ENCODE results near the gene ZNF486. TPM values are rescaled to one million over a fixed set of nuclear protein-coding genes. Genes with fewer than 3 reads are reported as not detected.
A peak's percentile ranks its signal among the peaks of the same experiment; 100 is the strongest.
"Not testable (repeated sequence)": the region's sequence is repeated elsewhere in the genome, so short reads cannot be mapped to it uniquely, and the experiment has no call there.

The ZNF486 gene
- total and polyA plus RNA-seq, 5 donors = 2.4 to 3.4 (median 3.1) TPM

DNA sequence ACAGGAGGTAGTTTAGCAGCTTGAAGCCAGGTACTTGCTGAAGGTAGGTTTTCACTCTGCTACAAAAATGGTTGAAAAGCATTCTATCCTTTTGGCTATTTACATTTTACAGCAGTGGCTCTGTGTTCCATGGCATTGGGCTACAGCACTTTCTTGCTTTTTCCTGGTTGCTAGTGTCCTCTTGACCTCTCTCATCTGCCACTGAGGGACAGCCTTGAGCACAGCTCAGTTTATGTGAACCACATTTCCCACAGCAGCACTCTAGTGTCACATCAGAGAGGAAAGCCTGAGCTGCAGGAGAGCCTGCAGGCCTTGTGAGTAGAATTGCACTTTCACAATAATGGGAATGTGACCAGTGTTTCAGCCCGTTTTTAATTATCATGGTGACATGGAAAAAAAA is 54.6 kb downstream of the ZNF486 start:
- H3K9me3 ChIP-seq (ENCODE audit: control insufficient read depth, low read length); H3K4me1 ChIP-seq (ENCODE audit: control insufficient read depth, insufficient read depth, low read length); H3K27ac ChIP-seq (ENCODE audit: low read length); intact Hi-C loops (cut with DNase I); H3K4me3 ChIP-seq (ENCODE audit: low read length); DNase-seq; ATAC-seq; H3K27me3 ChIP-seq (ENCODE audit: control insufficient read depth, insufficient read depth): not testable (repeated sequence)
- WGBS = 77% methylated on average over 1 of the region's 1 CpG

- Histone ChIP-seq H3K27me3 (ENCODE audit: control insufficient read depth, insufficient read depth) (no peaks in the 10 kb centered on the region), H3K27ac (ENCODE audit: low read length) (no peak overlapping the region), H3K4me3 (ENCODE audit: low read length) (no peak overlapping the region), H3K4me1 (ENCODE audit: control insufficient read depth, insufficient read depth, low read length) (no peaks in the 10 kb centered on the region), H3K9me3 (ENCODE audit: control insufficient read depth, low read length) (no peaks in the 10 kb centered on the region)
- DNase-seq (no peak), ATAC-seq (peak in 1 of 2 donors; percentile 59)
- WGBS = 95% methylated on average over 3 of the region's 3 CpGs
- intact Hi-C loops (cut with DNase I) = no loop called here
Measured at GRCh38 chr19:20233105-20233504, 66.1 kb downstream of the ZNF486 start.

DNA sequence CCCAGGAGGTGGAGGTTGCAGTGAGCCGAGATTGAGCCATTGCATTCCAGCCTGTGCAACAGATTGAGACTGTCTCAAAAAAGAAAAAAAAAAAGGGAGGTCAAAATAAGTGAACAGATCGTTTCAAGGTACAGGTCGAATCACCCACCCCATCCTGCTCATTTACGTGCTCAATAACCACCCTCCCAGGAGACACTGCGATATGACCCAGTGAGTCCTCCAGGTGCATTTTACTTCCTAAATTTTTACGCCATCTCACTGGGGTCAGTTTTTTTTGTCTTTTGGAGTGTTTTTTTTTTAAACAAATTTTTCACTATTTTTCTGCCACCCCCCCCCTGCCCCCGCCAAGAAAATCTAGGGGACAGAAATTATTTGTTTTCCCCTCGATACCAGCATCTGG is 68.1 kb downstream of the ZNF486 start:
- ATAC-seq (no peak), DNase-seq (no peak)
- Histone ChIP-seq H3K9me3 (ENCODE audit: control insufficient read depth, low read length) (no peaks in the 10 kb centered on the region), H3K27ac (ENCODE audit: low read length) (no peak overlapping the region), H3K4me1 (ENCODE audit: control insufficient read depth, insufficient read depth, low read length) (peaks cover 2% of the 10 kb centered on the region), H3K27me3 (ENCODE audit: control insufficient read depth, insufficient read depth) (no peaks in the 10 kb centered on the region), H3K4me3 (ENCODE audit: low read length) (no peak overlapping the region)
- intact Hi-C loops (cut with DNase I) = no loop called here
- 96% methylated on average over 8 of the region's 8 CpGs for WGBS

GRCh38 chr19:20237773-20238623 is 71.0 kb downstream of the ZNF486 start:
- ATAC-seq = peak; percentile 97 to 99
- peak; percentile 93 to 97 (median 95) for DNase-seq
- H3K4me1 ChIP-seq (ENCODE audit: control insufficient read depth, insufficient read depth, low read length) = peaks cover 2% of the 10 kb centered on the region
- intact Hi-C loops (cut with DNase I) = no loop called here
- H3K4me3 ChIP-seq (ENCODE audit: low read length) = peak overlapping the region; percentile 80
- WGBS = under 1% methylated on average over 36 of the region's 36 CpGs
- no peaks in the 10 kb centered on the region for H3K27me3 ChIP-seq (ENCODE audit: control insufficient read depth, insufficient read depth)
- H3K27ac ChIP-seq (ENCODE audit: low read length) = peak overlapping the region; percentile 0
- H3K9me3 ChIP-seq (ENCODE audit: control insufficient read depth, low read length) = no peaks in the 10 kb centered on the region

GRCh38 chr19:20243629-20244028 is 76.6 kb downstream of the ZNF486 start:
- WGBS = 86% methylated on average over 4 of the region's 4 CpGs
- Histone ChIP-seq H3K27me3 (ENCODE audit: control insufficient read depth, insufficient read depth) (no peaks in the 10 kb centered on the region), H3K27ac (ENCODE audit: low read length) (no peak overlapping the region), H3K4me1 (ENCODE audit: control insufficient read depth, insufficient read depth, low read length) (peaks cover 2% of the 10 kb centered on the region), H3K4me3 (ENCODE audit: low read length) (no peak overlapping the region), H3K9me3 (ENCODE audit: control insufficient read depth, low read length) (no peaks in the 10 kb centered on the region)
- intact Hi-C loops (cut with DNase I) = no loop called here
- ATAC-seq = no peak
- DNase-seq = no peak

DNA sequence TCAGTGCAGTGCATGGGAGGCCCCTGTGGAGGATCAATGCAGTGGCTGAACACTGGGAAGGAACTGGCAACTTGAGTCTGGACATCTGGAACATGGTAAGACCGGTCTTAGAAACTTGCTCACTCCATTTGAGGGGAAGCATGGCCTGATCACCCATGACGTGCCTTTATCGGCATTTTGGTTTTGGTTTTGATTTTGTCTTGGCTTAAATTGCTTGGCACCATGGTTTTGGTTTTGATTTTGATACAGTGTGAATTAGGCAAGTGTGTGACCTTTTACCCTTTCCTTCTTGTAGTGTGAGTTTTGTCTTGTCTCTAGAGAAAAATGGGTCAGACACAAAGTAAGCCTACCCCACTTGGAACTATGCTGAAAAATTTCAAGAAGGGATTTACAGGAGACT is 77.3 kb downstream of the ZNF486 start:
- 72% methylated on average over 3 of the region's 3 CpGs for WGBS
- Histone ChIP-seq H3K9me3 (ENCODE audit: control insufficient read depth, low read length) (no peaks in the 10 kb centered on the region), H3K27me3 (ENCODE audit: control insufficient read depth, insufficient read depth) (no peaks in the 10 kb centered on the region), H3K4me1 (ENCODE audit: control insufficient read depth, insufficient read depth, low read length) (peaks cover 2% of the 10 kb centered on the region), H3K27ac (ENCODE audit: low read length) (no peak overlapping the region), H3K4me3 (ENCODE audit: low read length) (no peak overlapping the region)
- no peak for DNase-seq
- no peak for ATAC-seq
- intact Hi-C loops (cut with DNase I) = no loop called here

DNA sequence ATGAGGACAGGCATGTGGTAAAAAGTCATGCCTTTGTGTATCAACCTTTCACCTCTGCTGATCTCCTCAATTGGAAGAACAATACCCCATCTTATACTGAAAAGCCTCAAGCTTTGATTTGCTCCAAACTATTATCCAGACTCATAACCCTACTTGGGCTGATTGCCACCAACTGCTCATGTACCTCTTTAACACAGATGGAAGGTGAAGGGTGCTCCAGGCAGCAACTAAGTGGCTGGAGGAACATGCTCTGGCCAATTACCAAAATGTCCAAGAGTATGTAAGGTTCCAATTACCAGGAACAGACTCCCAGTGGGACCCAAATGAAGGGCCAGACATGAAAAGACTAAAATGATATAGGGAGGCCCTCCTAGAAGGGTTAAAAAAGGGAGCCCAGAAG is 78.3 kb downstream of the ZNF486 start:
- intact Hi-C loops (cut with DNase I) = no loop called here

DNA sequence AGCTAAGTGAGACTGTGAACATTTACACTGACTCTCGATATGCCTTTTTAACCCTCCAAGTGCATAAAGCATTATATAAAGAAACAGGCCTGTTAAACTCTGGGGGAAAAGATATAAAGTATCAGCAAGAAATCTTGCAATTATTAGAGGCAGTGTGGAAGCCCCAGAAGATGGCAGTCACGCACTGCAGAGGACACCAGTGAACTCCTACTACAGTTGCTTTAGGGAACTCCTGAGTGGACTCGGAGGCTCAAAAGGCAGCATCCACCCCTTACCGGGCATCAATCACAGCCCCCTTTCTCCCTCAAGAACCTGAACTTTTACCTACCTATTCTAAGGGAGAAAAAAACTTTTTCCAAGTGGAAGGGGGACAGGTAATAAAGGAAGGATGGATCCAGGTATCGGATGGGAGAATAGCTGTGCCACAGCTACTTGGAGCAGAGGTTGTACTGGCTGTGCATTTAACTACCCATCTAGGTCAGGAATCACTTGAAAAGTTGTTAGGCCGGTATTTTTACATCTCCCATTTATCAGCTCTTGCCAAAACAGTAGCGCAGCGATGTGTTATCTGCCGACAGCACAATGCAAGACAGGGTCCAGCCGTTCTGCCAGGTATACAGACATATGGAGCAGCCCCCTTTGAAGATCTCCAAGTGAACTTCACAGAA is 80.1 kb downstream of the ZNF486 start:
- WGBS = 52% methylated on average over 10 of the region's 10 CpGs
- intact Hi-C loops (cut with DNase I) = no loop called here
- DNase-seq (peak in 2 of 3 donors; percentile 27 to 73), ATAC-seq (peak in 1 of 2 donors; percentile 58)
- Histone ChIP-seq H3K27me3 (ENCODE audit: control insufficient read depth, insufficient read depth) (no peaks in the 10 kb centered on the region), H3K9me3 (ENCODE audit: control insufficient read depth, low read length) (no peaks in the 10 kb centered on the region), H3K27ac (ENCODE audit: low read length) (no peak overlapping the region), H3K4me1 (ENCODE audit: control insufficient read depth, insufficient read depth, low read length) (no peaks in the 10 kb centered on the region), H3K4me3 (ENCODE audit: low read length) (no peak overlapping the region)

More for the DNA sequence above, 78.3 kb downstream of the ZNF486 start:
- ATAC-seq (no peak), DNase-seq (no peak)
- Histone ChIP-seq H3K9me3 (ENCODE audit: control insufficient read depth, low read length) (no peaks in the 10 kb centered on the region), H3K4me3 (ENCODE audit: low read length) (no peak overlapping the region), H3K4me1 (ENCODE audit: control insufficient read depth, insufficient read depth, low read length) (no peaks in the 10 kb centered on the region), H3K27me3 (ENCODE audit: control insufficient read depth, insufficient read depth) (no peaks in the 10 kb centered on the region), H3K27ac (ENCODE audit: low read length) (no peak overlapping the region)

DNA sequence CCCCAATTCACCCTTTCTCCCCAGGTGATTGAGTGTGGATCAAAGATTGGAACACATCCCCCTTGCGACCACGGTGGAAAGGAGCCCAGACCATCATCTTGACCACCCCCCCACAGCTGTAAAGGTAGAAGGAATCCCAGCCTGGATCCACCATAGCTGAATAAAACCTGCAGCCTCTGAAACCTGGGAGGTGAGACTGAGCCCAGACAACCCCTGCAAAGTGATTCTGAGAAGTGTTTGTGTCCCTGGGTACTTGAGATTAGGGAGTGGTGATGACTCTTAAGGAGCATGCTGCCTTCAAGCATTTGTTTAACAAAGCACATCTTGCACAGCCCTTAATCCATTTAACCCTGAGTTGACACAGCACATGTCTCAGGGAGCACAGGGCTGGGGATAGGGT is 81.2 kb downstream of the ZNF486 start:
- H3K27ac ChIP-seq (ENCODE audit: low read length); DNase-seq; intact Hi-C loops (cut with DNase I); H3K9me3 ChIP-seq (ENCODE audit: control insufficient read depth, low read length); H3K4me1 ChIP-seq (ENCODE audit: control insufficient read depth, insufficient read depth, low read length); H3K4me3 ChIP-seq (ENCODE audit: low read length); ATAC-seq; H3K27me3 ChIP-seq (ENCODE audit: control insufficient read depth, insufficient read depth): not testable (repeated sequence)
- 59% methylated on average over 2 of the region's 2 CpGs for WGBS
